ENCODE results near the gene GPC6.

The GPC6 gene

GRCh38 chr13:93932901-93933300 is 706.3 kb downstream of the GPC6 start:
- no peak for DNase-seq (ENCODE audit: low read depth)

DNA sequence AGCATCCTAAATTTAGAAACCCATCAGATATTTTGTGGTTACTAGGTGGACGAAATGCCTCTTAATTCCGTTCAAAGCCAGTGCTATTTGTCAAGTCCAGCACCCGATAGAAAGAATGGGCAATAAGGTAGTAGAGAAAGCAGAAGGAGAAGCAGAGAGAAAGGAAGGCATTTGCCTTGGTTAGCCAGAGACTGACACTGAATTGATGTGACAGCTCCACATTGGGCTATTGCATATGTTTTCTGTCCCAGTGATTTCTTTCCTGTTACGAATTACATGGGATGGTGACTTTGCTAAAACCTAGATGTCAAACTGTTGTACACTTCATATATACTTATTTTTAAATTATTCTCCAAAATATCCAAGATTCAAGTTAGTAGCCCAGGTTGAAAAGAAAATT is 710.3 kb downstream of the GPC6 start:
- DNase-seq (ENCODE audit: low read depth) = no peak

- DNase-seq (ENCODE audit: low read depth) = no peak
Measured at GRCh38 chr13:93941444-93941843, 714.8 kb downstream of the GPC6 start.

DNA sequence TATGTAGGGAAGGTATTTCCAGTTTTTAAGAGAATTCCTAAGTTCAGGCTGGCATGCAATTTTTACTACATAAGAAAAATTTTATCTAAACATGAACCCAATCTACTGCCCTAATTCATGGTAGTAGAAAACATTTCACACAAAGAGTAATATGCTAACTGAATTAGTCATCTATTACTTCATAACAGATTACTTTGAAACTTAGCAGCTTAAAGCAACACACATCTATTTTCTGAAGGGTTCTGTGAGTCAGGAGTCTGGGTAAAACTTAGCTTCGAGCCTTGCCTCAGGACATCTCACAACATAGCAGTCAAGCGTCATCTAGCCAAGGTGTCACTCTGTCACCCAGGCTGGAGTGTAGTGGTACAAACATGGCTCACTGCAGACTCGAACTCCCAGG is 715.4 kb downstream of the GPC6 start:
- DNase-seq (ENCODE audit: low read depth) = no peak

DNA sequence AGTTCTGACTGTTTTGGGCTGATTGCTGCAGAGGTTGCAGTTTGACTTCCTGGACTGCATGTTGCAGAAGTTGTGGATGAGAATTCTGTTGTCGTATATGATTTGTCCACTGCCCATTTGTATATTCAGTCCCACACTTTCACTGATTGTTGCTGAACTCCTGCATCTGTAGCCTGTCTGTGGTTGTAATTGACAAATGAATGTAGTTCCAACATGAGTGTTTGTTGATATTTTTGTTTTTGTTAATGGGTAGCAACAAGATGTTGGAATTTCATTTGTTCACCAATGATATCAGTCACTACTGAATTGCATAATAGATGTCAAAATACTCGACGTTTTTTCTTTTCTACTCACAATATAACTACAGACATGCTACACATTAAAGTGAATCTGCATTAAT is 719.0 kb downstream of the GPC6 start:
- DNase-seq (ENCODE audit: low read depth) = no peak

DNA sequence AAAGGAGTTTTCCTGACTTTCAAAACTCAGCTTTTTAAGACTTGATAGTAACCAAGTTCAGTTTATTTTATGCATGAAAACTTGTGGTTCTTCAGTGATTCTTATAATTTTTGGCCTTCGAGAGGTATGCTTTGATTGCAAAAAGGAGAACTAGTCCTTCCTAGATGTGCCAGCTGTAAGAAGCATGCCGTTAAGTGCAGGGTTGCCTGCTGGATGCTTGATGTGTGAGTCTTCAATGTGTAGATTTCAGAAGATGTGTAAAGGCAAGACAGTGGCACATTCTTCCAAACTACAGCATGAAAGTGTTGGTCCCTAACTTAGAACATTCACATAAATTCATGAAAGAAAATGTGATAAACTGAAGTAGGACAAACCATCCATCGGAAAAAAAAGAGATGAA is 720.4 kb downstream of the GPC6 start:
- DNase-seq (ENCODE audit: low read depth) = no peak

GRCh38 chr13:93947651-93948050 is 721.0 kb downstream of the GPC6 start:
- DNase-seq (ENCODE audit: low read depth) = no peak

DNA sequence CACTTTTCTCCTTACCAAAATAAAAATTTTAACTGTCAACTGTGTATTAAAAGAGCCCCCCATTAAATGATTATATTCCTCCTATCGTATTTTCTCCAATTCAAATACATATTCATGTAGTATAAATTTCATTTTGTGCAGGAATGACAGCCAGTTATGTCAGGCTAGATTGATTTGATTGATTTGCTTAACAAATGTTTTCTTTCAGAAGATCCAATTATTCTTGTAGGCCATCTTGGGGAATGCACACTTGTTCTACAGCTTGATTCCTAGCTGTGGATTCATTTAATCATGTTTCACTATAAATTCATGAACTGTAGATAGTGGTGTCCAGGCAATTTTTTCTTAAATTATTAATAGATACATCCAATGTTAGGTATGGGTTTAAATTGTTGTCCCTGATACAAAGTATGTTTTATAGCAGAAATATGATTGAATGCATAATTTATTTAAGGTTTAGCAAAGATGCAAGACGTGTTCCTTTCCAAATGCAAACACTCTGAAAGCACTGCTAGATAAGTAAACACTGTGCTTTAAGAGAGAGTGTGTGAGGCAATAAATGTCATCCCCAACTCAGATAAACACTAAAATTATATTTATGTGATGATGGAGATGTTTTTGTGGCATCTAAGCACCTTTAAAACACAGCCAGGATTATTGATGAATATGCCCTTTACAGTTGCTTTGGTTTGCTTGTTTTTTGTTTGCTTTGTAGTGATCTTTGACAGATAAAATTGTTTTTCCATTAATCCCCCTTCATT is 721.7 kb downstream of the GPC6 start:
- DNase-seq (ENCODE audit: low read depth) = no peak

DNA sequence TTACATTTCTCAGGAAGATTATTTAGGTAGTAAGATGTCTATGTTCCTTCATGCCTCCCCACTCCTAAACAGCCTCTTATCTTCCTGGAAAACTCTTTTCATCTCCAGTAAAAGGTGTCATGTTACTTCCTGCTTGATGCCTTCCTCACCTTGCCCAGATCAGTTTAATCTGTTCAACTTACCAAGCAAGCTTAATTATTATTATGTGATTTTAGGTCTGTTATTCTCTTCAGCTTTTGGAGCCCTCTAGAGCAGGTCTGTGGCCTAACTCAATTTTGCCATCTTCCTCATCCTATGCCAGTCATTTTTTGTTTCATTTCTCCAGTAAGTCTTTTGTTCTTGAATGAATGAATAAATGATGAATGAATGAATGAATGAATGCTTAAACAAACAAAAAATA is 724.5 kb downstream of the GPC6 start:
- DNase-seq (ENCODE audit: low read depth) = no peak

DNA sequence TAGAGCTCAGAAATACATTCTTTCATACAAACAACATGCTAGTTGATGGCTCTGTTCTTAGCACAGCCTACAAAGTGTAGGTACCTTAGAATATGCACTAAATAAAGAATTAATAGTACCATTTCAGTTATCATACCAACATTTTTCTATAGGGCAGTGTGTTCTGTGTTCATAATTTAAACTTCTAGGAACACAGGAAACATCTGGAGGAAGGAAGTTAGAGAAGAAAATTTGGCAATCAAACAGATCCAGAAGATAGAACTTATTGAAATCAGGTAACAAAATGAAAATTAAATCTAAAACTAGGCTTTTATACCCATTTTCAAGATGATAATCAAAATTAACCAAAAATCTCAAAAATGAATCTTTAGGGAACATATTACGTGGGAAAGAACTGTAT is 725.3 kb downstream of the GPC6 start:
- no peak for DNase-seq (ENCODE audit: low read depth)

GRCh38 chr13:93953841-93954240 is 727.2 kb downstream of the GPC6 start:
- no peak for DNase-seq (ENCODE audit: low read depth)

GRCh38 chr13:93955904-93956303 is 729.3 kb downstream of the GPC6 start:
- DNase-seq (ENCODE audit: low read depth) = no peak

- no peak for DNase-seq (ENCODE audit: low read depth)
Measured at GRCh38 chr13:93956426-93956825, 729.8 kb downstream of the GPC6 start.

GRCh38 chr13:93957371-93957770 is 730.8 kb downstream of the GPC6 start:
- no peak for DNase-seq (ENCODE audit: low read depth)

DNA sequence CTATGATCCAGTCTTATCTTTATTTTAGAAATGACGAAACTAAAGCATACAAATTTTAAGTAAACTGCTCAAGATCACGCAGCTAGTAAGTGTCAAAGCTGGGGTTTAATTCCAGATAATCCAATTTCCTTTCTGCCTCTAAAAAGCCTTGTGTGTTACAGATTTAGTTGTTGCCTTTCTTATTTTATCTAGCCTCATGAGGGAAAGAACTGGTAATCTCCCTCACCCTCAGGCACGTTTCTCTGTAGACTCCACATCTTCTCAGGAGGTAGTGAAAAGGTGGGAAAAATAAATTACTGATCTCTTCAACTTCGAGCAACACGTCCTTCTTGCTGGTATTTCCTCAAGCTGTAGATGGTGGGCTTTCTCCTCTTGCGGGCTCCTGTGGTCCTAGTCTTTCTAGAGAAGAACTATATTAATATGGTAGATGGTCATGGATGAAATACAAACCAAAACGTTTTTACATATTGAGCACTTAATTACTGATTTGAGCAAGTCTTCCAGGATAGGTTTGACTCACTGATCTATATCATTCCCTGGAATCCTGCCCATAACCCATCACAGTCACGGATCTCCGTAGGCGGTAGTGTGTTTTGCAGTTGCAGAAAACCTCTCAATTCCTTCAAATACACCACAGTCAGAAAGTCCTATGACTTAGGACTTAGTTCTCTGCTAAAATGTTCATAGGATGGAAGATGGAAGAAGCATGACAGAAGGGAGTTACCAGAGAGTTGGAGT is 733.4 kb downstream of the GPC6 start:
- no peak for DNase-seq (ENCODE audit: low read depth)

DNA sequence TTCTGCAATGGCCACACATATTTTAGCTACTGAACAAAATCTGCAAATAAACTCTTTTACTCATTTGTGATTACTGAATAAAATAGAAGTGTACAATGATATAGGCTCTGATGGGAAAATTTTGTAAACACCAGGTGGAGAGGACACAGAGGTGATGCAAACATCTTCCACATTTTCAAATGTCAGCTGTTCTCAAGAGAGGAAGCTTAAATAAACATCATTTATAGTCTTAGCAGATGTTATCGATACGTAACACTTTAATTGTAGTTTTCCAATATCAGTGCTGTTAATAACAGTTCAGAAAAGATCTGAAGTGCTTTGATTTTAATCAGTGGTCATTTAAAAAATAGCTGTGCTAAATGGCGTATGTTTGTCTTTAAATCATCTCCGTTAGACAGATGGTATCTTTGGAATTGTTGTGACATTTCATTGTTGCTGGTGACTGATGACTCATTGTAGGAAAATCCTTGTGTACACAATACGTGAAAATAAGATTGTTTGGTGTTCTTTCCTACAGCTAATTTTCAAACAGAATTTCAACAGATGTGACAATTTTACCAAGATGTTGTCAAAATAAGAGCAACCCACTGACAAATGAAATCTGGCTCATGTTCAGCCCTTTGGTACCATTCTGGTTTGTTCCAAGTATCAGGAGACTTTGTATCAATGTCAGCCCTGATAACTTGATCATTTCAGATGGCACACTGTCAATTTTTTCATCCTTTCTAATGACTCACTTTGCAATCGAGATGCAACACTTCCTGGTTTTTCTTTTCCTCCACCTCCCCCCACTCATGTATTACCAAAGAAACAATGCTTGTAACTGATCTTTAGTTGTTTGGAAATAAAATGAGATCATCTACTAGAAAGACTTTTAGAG is 736.9 kb downstream of the GPC6 start:
- DNase-seq (ENCODE audit: low read depth) = peak; percentile 24

DNA sequence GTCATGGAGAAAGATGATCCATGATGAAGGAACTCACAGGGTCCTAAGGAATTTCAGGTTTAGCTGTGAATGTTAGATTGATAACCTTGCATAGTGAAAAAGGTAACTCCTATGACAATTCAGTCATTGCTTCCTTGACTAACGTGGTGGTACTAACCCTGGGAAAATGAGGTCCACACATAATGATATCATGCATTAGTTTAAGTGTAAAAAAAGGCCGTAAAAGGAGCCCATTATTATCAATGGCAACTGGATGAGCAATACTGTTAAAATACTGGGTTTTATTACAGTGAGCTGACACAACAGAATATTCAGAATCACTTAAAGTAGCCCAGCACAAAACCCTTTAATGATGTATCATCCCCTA is 737.5 kb downstream of the GPC6 start:
- no peak for DNase-seq (ENCODE audit: low read depth)

DNA sequence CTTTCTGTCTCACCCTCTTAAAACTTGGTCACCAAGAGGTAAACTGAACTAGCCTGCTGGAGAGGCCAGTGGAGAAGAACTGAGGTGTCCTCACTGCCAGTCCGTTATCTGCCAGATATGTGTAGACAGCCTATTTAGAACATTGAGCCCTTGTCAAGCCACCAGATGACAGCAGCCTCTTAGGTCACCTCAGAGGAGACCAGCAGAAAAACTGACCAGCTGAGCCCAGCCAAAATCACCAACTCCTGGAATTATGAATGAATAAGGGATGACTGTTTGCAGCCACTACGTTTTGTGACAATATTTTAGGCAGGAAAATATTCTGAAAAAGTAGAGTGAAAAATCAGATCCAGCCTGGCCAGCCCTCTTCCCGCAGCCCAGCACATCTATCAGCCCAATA is 739.0 kb downstream of the GPC6 start:
- no peak for DNase-seq (ENCODE audit: low read depth)

DNA sequence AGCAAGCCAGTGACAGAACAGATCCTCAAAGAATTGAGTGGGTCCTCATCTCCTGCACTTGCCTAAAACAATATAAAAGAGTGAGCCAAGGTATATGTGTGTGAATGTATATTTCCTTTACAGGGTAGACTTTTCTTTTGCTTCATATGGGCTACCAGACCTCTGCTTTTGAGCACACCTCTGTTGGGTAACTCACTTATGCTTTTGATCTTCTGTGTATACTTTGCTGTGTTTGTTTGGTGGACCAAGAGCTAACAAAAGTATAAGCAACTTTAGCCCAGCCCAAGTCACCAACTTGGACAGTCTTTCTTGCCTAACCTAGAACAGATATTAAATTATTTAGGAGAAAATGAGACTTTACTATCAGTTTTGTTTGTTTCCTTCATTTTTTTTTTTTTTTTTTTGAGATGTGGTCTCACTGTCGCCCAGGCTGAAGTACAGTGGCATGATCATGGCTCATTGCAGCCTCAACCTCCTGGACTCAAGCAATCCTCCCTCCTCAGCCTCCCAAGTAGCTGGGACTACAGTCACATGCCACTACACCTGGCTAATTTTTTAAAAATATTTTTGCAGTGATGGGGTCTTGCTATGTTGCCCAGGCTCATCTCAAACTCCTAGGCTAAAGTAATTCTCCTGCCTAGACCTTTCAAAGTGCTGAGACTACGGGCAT is 739.8 kb downstream of the GPC6 start:
- no peak for DNase-seq (ENCODE audit: low read depth)

GRCh38 chr13:93967286-93967685 is 740.7 kb downstream of the GPC6 start:
- no peak for DNase-seq (ENCODE audit: low read depth)

DNA sequence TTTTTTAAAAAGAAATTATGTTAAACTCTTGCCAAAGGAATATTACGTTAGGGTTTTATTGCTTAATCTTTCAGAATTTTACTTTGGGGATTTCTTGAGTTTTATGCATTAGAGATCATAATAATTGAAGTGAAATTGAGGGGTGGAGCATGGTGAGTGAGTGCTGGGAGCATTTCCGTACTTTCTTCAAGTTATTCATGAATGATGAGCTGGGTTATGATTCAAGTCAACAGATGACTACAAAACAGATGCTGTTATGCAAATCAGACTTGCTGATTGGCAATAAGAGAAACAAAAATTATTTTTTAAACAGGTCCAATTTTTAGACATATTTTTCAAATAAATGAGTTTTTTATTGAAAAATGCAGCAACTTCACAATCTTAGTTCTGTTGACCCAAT is 748.6 kb downstream of the GPC6 start:
- DNase-seq (ENCODE audit: low read depth) = no peak

DNA sequence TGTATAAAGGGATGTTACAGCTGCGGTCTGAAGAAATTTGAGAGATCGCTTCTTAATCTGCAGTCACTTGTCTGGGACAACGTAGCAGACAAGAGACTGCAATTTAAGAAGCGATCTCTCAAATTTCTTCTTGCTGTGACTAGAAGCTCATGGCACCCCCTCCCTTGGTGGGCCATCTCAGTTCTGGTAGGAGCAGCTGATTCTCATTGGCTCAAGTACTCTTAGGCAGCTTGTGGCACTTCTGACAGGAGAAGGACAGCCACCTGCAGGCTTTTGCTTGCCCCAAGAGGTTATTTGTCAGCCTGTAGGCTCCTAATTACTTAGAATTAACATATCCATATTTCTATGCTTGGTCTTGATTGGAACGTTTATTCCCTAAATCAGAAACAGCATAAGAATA is 749.9 kb downstream of the GPC6 start:
- DNase-seq (ENCODE audit: low read depth) = no peak
